Measurements from ENCODE around the gene PSMD13. TPM values are rescaled to one million over a fixed set of nuclear protein-coding genes. Genes with fewer than 3 reads are reported as not detected.

PSMD13 gene
- total and polyA plus RNA-seq, 2 of the 13 experiments (the other 11 are each of a cell fraction or from before 2014, with no cell fraction given): 83.0 to 117 TPM

DNA sequence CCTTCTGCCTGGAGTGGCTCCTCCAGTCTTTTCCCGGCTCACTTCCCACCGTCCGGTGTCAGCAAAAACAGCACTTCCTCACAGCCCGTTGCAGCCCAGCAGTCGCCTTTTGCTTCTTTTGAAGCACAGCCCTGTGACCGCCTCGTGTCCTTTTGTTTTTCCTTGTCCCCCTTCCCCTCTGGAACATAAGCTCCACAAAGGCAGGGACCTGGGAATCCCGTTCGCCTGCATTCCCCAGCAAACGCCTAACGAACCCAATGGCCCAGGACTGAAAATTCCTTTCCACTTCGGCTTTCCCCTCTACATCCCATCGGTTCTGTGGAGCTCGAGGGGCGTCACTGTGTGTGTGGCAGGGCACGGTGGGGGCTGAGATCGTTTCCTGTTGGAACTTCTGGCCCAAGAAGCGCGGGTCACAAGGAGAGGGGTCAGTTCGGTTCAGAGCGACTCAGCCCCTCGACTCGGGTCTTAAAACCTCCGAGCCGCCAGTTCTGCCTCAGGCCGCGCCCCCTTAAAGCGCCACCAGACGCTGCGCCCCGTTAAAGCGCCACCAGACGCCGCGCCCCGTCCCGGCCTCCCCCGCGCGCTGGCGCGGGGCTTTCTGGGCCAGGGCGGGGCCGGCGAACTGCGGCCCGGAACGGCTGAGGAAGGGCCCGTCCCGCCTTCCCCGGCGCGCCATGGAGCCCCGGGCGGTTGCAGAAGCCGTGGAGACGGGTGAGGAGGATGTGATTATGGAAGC, 28.4 kb upstream of the PSMD13 start (continued):
- TF ChIP-seq, protein P1, sequence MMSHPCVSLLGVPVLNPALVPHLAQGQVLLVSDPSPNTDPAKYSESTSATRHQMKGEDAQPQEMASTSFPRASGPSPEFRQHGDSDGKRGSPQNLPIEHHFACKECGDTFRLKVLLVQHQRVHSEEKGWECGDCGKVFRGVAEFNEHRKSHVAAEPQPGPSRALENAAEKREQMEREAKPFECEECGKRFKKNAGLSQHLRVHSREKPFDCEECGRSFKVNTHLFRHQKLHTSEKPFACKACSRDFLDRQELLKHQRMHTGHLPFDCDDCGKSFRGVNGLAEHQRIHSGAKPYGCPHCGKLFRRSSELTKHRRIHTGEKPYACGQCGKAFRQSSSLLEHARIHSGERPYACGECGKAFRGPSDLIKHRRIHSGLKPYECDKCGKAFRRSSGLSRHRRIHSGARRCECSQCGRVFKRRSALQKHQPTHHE (CRISPR knock-in tag; IDR thresholded peaks at IDR 0.05; ENCODE audit: borderline replicate concordance): 0 out of 2 replicates have a peak, but pooled peaks have one; percentile 16
- TF ChIP-seq ZNF33B (CRISPR knock-in tag; IDR thresholded peaks at IDR 0.05) (no peak), HCFC1 (IDR thresholded peaks at IDR 0.05; ENCODE audit: low read depth, low read length) (no peak), ZNF138 (CRISPR knock-in tag; IDR thresholded peaks at IDR 0.05; ENCODE audit: low read depth) (no peak; the same call in 1 of the 2 replicates), ELF1 (CRISPR knock-in tag; IDR thresholded peaks at IDR 0.05) (no peak; the same call in 1 of the 2 replicates), ELF3 (CRISPR knock-in tag; IDR thresholded peaks at IDR 0.05) (no peak), ZNF20 (CRISPR knock-in tag; IDR thresholded peaks at IDR 0.05) (no peak), HOXA3 (CRISPR knock-in tag; IDR thresholded peaks at IDR 0.05) (no peak), HNF1B (CRISPR knock-in tag; IDR thresholded peaks at IDR 0.05) (no peak), POGZ (CRISPR knock-in tag; IDR thresholded peaks at IDR 0.05) (no peak), ZHX2 (IDR thresholded peaks at IDR 0.05; ENCODE audit: low read depth) (no peak), ZHX2 (CRISPR knock-in tag; IDR thresholded peaks at IDR 0.05; ENCODE audit: borderline replicate concordance) (no peak), ZMAT3 (CRISPR knock-in tag; conservative IDR thresholded peaks at IDR 0.05) (peak; percentile 65; the same call in 1 of the 2 replicates), IKZF1 (IDR thresholded peaks at IDR 0.05) (no peak), SUZ12 (IDR thresholded peaks at IDR 0.05; ENCODE audit: low read depth, low read length) (0 out of 2 replicates have a peak, but pooled peaks have one; percentile 18), ZNF841 (CRISPR knock-in tag; IDR thresholded peaks at IDR 0.05; ENCODE audit: borderline replicate concordance) (no peak)
- TF ChIP-seq, protein P2, sequence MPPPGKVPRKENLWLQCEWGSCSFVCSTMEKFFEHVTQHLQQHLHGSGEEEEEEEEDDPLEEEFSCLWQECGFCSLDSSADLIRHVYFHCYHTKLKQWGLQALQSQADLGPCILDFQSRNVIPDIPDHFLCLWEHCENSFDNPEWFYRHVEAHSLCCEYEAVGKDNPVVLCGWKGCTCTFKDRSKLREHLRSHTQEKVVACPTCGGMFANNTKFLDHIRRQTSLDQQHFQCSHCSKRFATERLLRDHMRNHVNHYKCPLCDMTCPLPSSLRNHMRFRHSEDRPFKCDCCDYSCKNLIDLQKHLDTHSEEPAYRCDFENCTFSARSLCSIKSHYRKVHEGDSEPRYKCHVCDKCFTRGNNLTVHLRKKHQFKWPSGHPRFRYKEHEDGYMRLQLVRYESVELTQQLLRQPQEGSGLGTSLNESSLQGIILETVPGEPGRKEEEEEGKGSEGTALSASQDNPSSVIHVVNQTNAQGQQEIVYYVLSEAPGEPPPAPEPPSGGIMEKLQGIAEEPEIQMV (CRISPR knock-in tag; IDR thresholded peaks at IDR 0.05; ENCODE audit: low read depth): no peak
- TF ChIP-seq, protein P3, sequence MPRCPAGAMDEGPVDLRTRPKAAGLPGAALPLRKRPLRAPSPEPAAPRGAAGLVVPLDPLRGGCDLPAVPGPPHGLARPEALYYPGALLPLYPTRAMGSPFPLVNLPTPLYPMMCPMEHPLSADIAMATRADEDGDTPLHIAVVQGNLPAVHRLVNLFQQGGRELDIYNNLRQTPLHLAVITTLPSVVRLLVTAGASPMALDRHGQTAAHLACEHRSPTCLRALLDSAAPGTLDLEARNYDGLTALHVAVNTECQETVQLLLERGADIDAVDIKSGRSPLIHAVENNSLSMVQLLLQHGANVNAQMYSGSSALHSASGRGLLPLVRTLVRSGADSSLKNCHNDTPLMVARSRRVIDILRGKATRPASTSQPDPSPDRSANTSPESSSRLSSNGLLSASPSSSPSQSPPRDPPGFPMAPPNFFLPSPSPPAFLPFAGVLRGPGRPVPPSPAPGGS (CRISPR knock-in tag; IDR thresholded peaks at IDR 0.05): no peak

Measured in HepG2 (cell line).